ENCODE results near the gene CADM2. TPM values are rescaled to one million over a fixed set of nuclear protein-coding genes. Genes with fewer than 3 reads are reported as not detected.

CADM2 gene
- total and polyA plus RNA-seq, 2 experiments from 2014 or later, result 0.15 to 0.40 TPM

DNA sequence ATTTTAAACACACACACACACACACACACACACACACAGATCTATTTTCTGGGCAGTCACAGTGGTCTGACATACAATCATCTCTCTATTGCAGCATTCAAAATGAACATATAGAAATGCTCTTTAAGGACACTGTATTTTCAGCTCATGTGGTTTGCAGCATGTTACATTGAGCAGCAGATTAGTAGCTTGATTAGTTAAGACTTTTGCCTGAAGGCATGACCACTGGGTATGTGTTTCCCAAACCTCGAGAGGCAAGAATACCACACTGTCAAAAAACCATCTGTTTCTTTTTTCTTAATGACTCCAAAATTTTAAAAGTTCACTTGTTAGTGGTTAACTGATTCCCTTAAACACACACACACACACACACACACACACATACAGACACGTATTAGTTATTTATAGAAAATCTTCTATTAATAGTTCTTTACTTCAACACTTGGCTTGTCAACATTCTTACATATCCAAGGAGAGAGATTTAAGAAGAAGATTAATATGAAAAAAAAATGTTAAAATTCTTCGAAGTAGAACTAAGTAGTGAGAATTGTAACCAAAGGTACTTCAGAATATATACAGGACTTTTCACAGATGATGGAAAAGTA is 518.2 kb downstream of the CADM2 start:
- Histone ChIP-seq H3K27ac (peak overlapping the region; percentile 48), H3K36me3 (no peaks in the 10 kb centered on the region), H3K4me1 (ENCODE audit: low read depth) (peaks cover 14% of the 10 kb centered on the region), H3K9me3 (ENCODE audit: low read depth) (no peaks in the 10 kb centered on the region), H3K4me3 (no peak overlapping the region), H3K27me3 (no peaks in the 10 kb centered on the region)
- TF ChIP-seq, protein P1, sequence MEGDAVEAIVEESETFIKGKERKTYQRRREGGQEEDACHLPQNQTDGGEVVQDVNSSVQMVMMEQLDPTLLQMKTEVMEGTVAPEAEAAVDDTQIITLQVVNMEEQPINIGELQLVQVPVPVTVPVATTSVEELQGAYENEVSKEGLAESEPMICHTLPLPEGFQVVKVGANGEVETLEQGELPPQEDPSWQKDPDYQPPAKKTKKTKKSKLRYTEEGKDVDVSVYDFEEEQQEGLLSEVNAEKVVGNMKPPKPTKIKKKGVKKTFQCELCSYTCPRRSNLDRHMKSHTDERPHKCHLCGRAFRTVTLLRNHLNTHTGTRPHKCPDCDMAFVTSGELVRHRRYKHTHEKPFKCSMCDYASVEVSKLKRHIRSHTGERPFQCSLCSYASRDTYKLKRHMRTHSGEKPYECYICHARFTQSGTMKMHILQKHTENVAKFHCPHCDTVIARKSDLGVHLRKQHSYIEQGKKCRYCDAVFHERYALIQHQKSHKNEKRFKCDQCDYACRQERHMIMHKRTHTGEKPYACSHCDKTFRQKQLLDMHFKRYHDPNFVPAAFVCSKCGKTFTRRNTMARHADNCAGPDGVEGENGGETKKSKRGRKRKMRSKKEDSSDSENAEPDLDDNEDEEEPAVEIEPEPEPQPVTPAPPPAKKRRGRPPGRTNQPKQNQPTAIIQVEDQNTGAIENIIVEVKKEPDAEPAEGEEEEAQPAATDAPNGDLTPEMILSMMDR (IDR thresholded peaks at IDR 0.05; ENCODE audit: low read depth, low read length), result no peak
- peak in 1 of 2 donors; percentile 2 for DNase-seq (ENCODE audit: low read depth in 1 of 2, low spot score in 1 of 2)

DNA sequence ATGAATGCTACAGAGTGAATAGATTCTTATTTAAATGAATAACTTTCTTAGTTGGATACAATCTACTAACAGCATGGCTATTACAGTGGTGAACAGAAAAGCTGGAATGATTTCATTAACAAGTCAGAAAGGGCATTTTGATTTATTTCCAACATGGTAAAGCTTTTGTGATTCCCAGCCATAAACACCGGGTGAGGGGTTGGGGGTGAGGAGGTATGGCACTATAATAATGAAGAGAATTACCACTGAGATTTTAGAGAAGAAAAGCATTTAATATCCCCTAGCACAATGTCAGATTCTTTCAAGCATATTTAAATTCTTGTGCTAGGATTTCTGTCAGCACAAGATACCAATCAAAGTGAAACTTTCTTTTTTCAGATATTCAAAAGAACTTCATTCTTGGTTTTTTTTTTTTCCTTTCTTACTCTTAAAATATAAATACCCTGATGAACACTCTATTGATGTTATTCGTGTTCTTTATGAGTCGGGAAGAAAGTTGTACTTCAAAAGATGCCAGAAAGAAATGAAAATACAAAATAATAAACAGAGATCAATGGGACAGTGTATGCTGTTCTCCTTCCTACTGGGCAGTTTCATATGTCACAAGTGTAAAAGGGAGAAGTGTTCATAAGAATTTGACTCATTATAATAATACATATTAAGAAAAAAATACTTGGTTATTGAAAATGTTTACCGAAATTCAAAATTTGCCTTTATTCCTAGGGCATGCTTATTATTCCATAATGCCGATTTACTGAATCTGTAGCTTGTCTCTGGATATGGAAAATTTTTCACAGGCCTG is 522.8 kb downstream of the CADM2 start:
- no peak for DNase-seq (ENCODE audit: low read depth in 1 of 2, low spot score in 1 of 2)
- H3K4me1 ChIP-seq (ENCODE audit: low read depth), result peaks cover 15% of the 10 kb centered on the region
- no peak overlapping the region for H3K4me3 ChIP-seq
- no peaks in the 10 kb centered on the region for H3K9me3 ChIP-seq (ENCODE audit: low read depth)
- H3K27me3 ChIP-seq, result no peaks in the 10 kb centered on the region
- H3K36me3 ChIP-seq, result no peaks in the 10 kb centered on the region
- H3K27ac ChIP-seq, result no peak overlapping the region
- TF ChIP-seq, protein P1 (IDR thresholded peaks at IDR 0.05; ENCODE audit: low read depth, low read length), result no peak

DNA sequence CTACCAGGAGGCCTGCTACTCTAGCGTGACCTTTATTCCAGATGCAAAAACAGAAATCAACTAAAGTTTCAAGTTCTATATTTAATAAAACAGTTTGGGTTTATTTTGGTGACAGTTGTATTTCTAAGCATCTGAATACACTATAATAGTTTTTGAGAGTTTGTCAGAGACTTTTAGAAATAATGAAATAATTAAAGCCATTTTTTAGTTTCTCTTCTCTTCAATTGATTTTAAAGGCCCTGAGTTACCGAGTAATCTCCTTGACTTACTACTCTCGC is 523.4 kb downstream of the CADM2 start:
- DNase-seq (ENCODE audit: low read depth in 1 of 2, low spot score in 1 of 2), result no peak
- TF ChIP-seq, protein P1 (IDR thresholded peaks at IDR 0.05; ENCODE audit: low read depth, low read length), result no peak
- H3K4me3 ChIP-seq, result no peak overlapping the region
- H3K36me3 ChIP-seq, result no peaks in the 10 kb centered on the region
- no peaks in the 10 kb centered on the region for H3K9me3 ChIP-seq (ENCODE audit: low read depth)
- no peak overlapping the region for H3K27ac ChIP-seq
- H3K4me1 ChIP-seq (ENCODE audit: low read depth), result peaks cover 14% of the 10 kb centered on the region
- H3K27me3 ChIP-seq, result no peaks in the 10 kb centered on the region

DNA sequence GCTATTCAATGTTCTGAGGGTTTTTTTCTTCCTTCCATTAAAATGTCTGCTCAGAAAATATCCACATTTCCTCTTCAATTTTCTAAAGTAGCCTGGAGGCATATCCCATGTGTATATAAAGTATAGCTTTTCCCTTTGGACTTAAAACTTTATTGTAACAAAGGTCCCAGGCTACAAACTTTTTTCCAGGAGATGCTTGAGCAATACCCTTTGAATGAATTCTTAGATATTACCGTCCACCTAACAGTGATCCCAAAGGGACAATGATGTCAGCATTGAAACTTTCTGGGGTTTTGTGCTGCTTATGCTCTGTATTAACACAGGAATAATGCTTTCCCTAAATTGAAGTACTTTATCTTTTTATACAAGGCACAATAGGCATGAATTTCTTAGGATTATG is 525.2 kb downstream of the CADM2 start:
- Histone ChIP-seq H3K4me1 (ENCODE audit: low read depth) (peaks cover 8% of the 10 kb centered on the region), H3K9me3 (ENCODE audit: low read depth) (no peaks in the 10 kb centered on the region), H3K27me3 (no peaks in the 10 kb centered on the region), H3K4me3 (no peak overlapping the region), H3K36me3 (no peaks in the 10 kb centered on the region), H3K27ac (no peak overlapping the region)
- TF ChIP-seq, protein P1 (IDR thresholded peaks at IDR 0.05; ENCODE audit: low read depth, low read length), result no peak
- DNase-seq (ENCODE audit: low read depth in 1 of 2, low spot score in 1 of 2), result no peak

DNA sequence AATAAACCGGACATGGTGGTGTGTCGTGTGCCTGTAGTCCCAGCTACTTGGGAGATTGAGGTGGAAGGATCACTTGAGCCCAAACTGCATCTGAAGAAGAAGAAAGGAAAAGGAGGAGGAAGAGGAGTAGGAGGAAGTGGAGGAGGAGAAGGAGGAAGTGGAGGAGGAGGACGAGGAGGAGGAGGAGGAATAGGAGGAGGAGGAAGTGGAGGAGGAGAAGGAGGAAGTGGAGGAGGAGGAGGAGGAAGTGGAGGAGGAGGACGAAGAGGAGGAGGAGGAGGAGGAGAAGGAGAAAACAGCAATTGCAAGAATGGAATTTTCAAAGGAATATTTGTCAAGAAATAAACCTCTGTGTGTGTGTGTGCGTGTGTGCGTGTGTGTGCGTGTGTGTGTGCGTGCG is 528.6 kb downstream of the CADM2 start:
- Histone ChIP-seq H3K36me3 (no peaks in the 10 kb centered on the region), H3K4me3 (no peak overlapping the region), H3K9me3 (ENCODE audit: low read depth) (no peaks in the 10 kb centered on the region), H3K27ac (no peak overlapping the region), H3K27me3 (no peaks in the 10 kb centered on the region), H3K4me1 (ENCODE audit: low read depth) (peaks cover 1% of the 10 kb centered on the region)
- no peak for DNase-seq (ENCODE audit: low read depth in 1 of 2, low spot score in 1 of 2)
- TF ChIP-seq, protein P1 (IDR thresholded peaks at IDR 0.05; ENCODE audit: low read depth, low read length), result no peak
